ENCODE measurements around the gene MCF2L2. TPM values are rescaled to one million over a fixed set of nuclear protein-coding genes. Genes with fewer than 3 reads are reported as not detected.
A peak's percentile ranks its signal among the peaks of the same experiment; 100 is the strongest.

Gene MCF2L2
- total and polyA plus RNA-seq, 12 donors = 6.5 to 62.7 (median 21.7) TPM

DNA sequence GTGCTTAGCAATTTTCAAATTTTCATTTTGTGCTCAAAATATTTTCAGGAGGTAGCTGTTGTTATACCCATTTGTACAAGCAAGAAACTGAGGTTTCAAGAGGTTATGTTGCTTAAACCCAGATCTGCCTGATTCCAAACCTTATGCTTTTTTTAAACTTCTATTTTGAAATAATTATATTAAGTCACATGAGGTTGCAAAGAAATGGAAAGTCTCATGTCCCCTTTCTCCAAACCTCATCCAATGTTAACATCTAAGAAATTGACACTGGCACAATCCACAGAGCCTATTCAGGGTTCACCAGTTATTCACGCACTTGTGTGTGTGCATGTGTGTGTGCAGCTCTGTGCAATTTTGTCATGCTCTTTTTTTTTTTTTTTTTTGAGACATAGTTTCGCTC lies 140.3 kb downstream of the MCF2L2 start:
- H3K27me3 ChIP-seq = no peaks in the 10 kb centered on the region
- TF ChIP-seq, protein P1, sequence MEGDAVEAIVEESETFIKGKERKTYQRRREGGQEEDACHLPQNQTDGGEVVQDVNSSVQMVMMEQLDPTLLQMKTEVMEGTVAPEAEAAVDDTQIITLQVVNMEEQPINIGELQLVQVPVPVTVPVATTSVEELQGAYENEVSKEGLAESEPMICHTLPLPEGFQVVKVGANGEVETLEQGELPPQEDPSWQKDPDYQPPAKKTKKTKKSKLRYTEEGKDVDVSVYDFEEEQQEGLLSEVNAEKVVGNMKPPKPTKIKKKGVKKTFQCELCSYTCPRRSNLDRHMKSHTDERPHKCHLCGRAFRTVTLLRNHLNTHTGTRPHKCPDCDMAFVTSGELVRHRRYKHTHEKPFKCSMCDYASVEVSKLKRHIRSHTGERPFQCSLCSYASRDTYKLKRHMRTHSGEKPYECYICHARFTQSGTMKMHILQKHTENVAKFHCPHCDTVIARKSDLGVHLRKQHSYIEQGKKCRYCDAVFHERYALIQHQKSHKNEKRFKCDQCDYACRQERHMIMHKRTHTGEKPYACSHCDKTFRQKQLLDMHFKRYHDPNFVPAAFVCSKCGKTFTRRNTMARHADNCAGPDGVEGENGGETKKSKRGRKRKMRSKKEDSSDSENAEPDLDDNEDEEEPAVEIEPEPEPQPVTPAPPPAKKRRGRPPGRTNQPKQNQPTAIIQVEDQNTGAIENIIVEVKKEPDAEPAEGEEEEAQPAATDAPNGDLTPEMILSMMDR (IDR thresholded peaks at IDR 0.05) = no peak
- TF ChIP-seq POLR2A (IDR thresholded peaks at IDR 0.05) = no peak
- no peaks in the 10 kb centered on the region for H3K9me3 ChIP-seq (replicated peaks in 1 of 3)
- H3K4me1 ChIP-seq (replicated peaks in 1 of 2) = peaks cover 0 to 27% of the 10 kb centered on the region in 2 donors
- no peak overlapping the region for H3K4me3 ChIP-seq
- WGBS, 4 donors = 90 to 96% (median 93%) methylated on average over 2 of the region's 2 CpGs
- peak overlapping the region in 3 of 5 donors; percentile 59 to 86 (median 75) for H3K27ac ChIP-seq
- intact Hi-C loops (cut with DNase I) = no loop called here
- no peaks in the 10 kb centered on the region for H3K36me3 ChIP-seq (replicated peaks in 1 of 2)
- DNase-seq = no peak

DNA sequence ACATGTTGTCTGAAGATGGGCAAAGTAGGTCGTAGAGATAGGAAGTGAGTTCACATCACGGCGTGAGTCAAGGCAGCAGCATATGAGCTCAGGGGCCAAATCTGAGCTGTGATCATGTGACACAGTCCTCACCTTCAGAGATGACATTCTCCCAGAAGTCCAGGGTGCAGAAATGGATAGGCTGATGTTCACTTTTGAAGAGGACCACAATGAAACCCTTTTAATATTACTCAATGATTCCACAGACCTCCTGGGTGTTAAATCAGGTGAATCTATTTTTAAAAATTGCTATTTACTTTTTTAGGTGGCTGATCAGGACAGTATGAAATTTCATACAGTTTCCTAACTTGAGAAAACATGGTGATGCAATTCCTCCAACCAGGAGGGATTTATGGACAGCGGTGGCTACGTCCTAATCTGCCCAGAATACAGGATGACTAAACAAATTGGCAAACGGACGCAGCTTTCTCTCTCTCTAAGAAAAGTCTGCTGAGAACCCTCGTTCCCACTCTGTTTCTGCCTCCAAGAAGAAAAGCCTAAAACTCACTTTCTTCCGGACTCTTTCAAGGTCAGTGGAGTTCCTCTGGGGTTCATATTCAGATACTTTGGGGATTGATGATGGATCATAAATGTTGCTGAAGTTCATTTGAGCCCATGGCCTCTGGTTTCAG lies 141.0 kb downstream of the MCF2L2 start:
- Histone ChIP-seq H3K9me3 (replicated peaks in 1 of 3) (no peaks in the 10 kb centered on the region), H3K36me3 (replicated peaks in 1 of 2) (no peaks in the 10 kb centered on the region), H3K27me3 (no peaks in the 10 kb centered on the region), H3K4me3 (no peak overlapping the region), H3K4me1 (replicated peaks in 1 of 2) (peaks cover 0 to 27% of the 10 kb centered on the region in 2 donors), H3K27ac (peak overlapping the region; percentile 75 to 97 (median 86))
- 37 to 54% (median 45%) methylated on average over 9 of the region's 9 CpGs for WGBS, 4 donors
- intact Hi-C loops (cut with DNase I) = no loop called here
- DNase-seq = peak; percentile 52 to 79 (median 76)
- TF ChIP-seq POLR2A (IDR thresholded peaks at IDR 0.05) = no peak
- TF ChIP-seq, protein P1 (IDR thresholded peaks at IDR 0.05) = no peak

DNA sequence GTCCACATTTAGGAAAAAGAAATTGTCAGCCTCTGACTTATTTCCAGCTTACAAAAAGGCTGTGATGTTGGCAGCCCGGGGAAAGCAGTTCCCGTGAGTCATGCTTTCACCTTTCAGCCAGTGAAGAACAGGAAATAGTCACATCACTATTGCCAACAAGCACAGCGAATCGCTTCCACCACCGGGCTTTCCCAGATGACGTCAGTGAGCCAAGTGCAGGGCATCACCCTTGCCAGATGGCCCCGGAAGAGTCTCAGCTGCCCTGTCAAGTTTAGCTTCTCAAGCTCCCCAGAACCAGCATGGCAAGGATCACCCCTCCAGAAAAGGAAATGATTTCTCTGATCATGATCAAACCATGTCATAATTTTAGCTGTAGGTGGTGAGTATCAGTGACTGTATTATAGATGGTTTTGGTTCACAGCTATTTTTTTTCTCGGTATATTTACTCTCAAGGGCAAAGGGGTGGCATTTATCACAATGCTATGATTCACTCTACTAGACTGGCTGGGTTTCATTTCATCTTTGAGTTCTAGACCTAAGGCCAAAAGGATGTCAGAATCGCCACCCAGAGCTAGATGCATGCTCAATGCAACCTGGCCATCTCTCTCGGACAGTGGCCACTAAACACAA lies 142.5 kb downstream of the MCF2L2 start:
- TF ChIP-seq, protein P1 (IDR thresholded peaks at IDR 0.05) = no peak
- TF ChIP-seq POLR2A (IDR thresholded peaks at IDR 0.05) = no peak
- Histone ChIP-seq H3K27ac (peak overlapping the region; percentile 75 to 97 (median 86)), H3K4me1 (replicated peaks in 1 of 2) (peaks cover 0 to 27% of the 10 kb centered on the region in 2 donors), H3K9me3 (replicated peaks in 1 of 3) (no peaks in the 10 kb centered on the region), H3K4me3 (no peak overlapping the region), H3K36me3 (replicated peaks in 1 of 2) (no peaks in the 10 kb centered on the region), H3K27me3 (no peaks in the 10 kb centered on the region)
- intact Hi-C loops (cut with DNase I) = no loop called here
- 9 to 21% (median 11%) methylated on average over 8 to 10 of the region's 10 CpGs for WGBS, 4 donors
- peak; percentile 87 to 98 (median 93) for DNase-seq

DNA sequence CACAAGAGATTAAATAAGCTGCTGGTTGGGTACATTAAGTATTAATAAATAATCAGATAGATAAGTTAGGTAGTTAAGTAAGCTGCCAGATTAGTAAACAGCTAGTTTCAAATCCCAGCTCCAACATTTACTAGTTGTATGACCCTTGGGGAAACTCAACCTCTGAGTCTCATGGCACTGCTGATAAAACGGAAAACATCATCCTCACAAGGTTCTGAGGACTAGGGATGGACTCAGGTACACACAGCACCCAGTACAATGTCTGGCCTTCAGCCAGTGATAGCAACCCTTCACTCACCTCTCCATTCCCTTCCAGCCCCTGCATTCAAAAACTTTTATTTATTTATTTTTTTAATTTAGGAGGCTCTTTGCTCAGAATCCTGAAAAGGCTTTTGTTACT lies 143.1 kb downstream of the MCF2L2 start:
- Histone ChIP-seq H3K27ac (peak overlapping the region; percentile 24 to 86 (median 84)), H3K4me3 (no peak overlapping the region), H3K9me3 (replicated peaks in 1 of 3) (no peaks in the 10 kb centered on the region), H3K4me1 (replicated peaks in 1 of 2) (peaks cover 0 to 27% of the 10 kb centered on the region in 2 donors), H3K36me3 (replicated peaks in 1 of 2) (no peaks in the 10 kb centered on the region), H3K27me3 (no peaks in the 10 kb centered on the region)
- intact Hi-C loops (cut with DNase I) = no loop called here
- TF ChIP-seq, protein P1 (IDR thresholded peaks at IDR 0.05) = no peak
- TF ChIP-seq POLR2A (IDR thresholded peaks at IDR 0.05) = no peak
- WGBS, 4 donors = 43 to 81% (median 70%) methylated on average over 1 of the region's 1 CpG
- DNase-seq = no peak
